AG20443 (cell line): Measurements from ENCODE around the gene MAGI1.

Experiments used
- DNase-seq: peaks from one replicate; pipeline ENCODE4 v3.0.0; 2012; ENCODE audit warnings: low spot score, mixed read lengths

Gene MAGI1

GRCh38 chr3:65305836-65306235 is 732.9 kb downstream of the MAGI1 start:
- no peak for DNase-seq
